OCI-LY7 (cell line): ENCODE measurements around the gene NTS. TPM values are rescaled to one million over a fixed set of nuclear protein-coding genes. Genes with fewer than 3 reads are reported as not detected.

Source experiments
- BruUV-seq: library from RNA; stranded (reverse); fragments of 400-500 nt; replicated peaks from 2 replicates; lab custom pipeline; 2021; lab: Mats Ljungman, UMichigan
- CTCF ChIA-PET: fragments of 300-600 bp; sonication (Branson Sonifier 250); formaldehyde crosslinking; loops from one replicate; lab custom pipeline; 2022; ENCODE audit warnings: antibody characterized with exemption; ENCODE audit not compliant: unreplicated experiment; lab: Charles Lee
- POLR2A ChIA-PET: fragments of 300-600 bp; sonication (Branson Sonifier 250); formaldehyde crosslinking; loops from one replicate; lab custom pipeline; 2022; ENCODE audit warnings: antibody characterized with exemption; lab: Charles Lee
- DNase-seq: peaks from one replicate; pipeline ENCODE4 v3.0.0-alpha.2; 2015; ENCODE audit warnings: low spot score
- H2AFZ ChIP-seq: fragments of 200-600 bp; sonication (generic), shearing (Covaris generic); 2 replicates; pipeline ENCODE4 v1.6.1; 2014; ENCODE audit warnings: mild to moderate bottlenecking, antibody characterized with exemption, low read length, moderate library complexity
- H3K27ac ChIP-seq: fragments of 200-600 bp; sonication (generic); 2 replicates; pipeline ENCODE4 v1.5.1; 2014; ENCODE audit warnings: mixed run types, low read depth, mild to moderate bottlenecking, moderate library complexity, low read length, inconsistent platforms; ENCODE audit not compliant: poor library complexity, severe bottlenecking
- H3K36me3 ChIP-seq: fragments of 200-600 bp; sonication (generic); 2 replicates; pipeline ENCODE4 v1.6.1; 2014; ENCODE audit warnings: mild to moderate bottlenecking, antibody characterized with exemption, low read length, moderate library complexity, mixed read lengths; ENCODE audit not compliant: insufficient read depth
- H3K4me1 ChIP-seq: fragments of 200-600 bp; sonication (generic); 2 replicates; pipeline ENCODE4 v1.5.1; 2014; ENCODE audit warnings: mild to moderate bottlenecking, low read length; ENCODE audit not compliant: insufficient read depth, poor library complexity, severe bottlenecking
- H3K4me2 ChIP-seq: fragments of 200-600 bp; sonication (generic); 2 replicates; pipeline ENCODE4 v1.6.1; 2014; ENCODE audit warnings: mild to moderate bottlenecking, low read length
- H3K4me3 ChIP-seq: fragments of 200-600 bp; sonication (generic); 2 replicates; pipeline ENCODE4 v1.5.1; 2014; ENCODE audit warnings: mild to moderate bottlenecking, low read depth, low read length; ENCODE audit not compliant: poor library complexity, severe bottlenecking
- H3K79me2 ChIP-seq: fragments of 200-600 bp; sonication (generic); 2 replicates; pipeline ENCODE4 v1.6.1; 2016; ENCODE audit warnings: low read depth, mild to moderate bottlenecking, low read length, moderate library complexity, mixed read lengths; ENCODE audit not compliant: insufficient read depth
- H3K9me2 ChIP-seq: fragments of 200-600 bp; sonication (generic); 2 replicates; pipeline ENCODE4 v1.6.1; 2016; ENCODE audit warnings: mild to moderate bottlenecking, low read length, mixed read lengths; ENCODE audit not compliant: insufficient read depth
- H3K9me3 ChIP-seq: fragments of 200-600 bp; sonication (generic); 2 replicates; pipeline ENCODE4 v1.6.1; 2014; ENCODE audit warnings: mild to moderate bottlenecking, mixed run types, low read length, mixed read lengths
- H4K20me1 ChIP-seq: fragments of 200-600 bp; sonication (generic); 2 replicates; pipeline ENCODE4 v1.6.1; 2014; ENCODE audit warnings: mild to moderate bottlenecking, antibody characterized with exemption, low read length, moderate library complexity, mixed read lengths; ENCODE audit not compliant: insufficient read depth
- EZH2phosphoT487 ChIP-seq: fragments of 200-600 bp; sonication (generic); IDR thresholded peaks from 2 replicates; pipeline ENCODE4 v1.6.1; 2018; ENCODE audit warnings: low read depth, borderline replicate concordance, mild to moderate bottlenecking, mixed run types, antibody characterized with exemption, low read length, moderate library complexity, mixed read lengths
- intact Hi-C: fragments of 100-400 bp; cut with micrococcal nuclease; formaldehyde crosslinking; loops from one replicate; pipeline ENCODE4 v1.10.0; 2022; ENCODE audit not compliant: unreplicated experiment
- total RNA-seq, 2 experiments: library from RNA; depleted of rRNA in 1 of 2; stranded (reverse); fragments of >200 nt in 1 of 2; shearing (Covaris generic) in 1 of 2; gene quantifications; 2 replicates each; pipeline ENCODE4 v1.2.3, GENCODE V29; 2014 to 2022
- TF ChIP-seq, protein P1 (sequence below): fragments of 200-600 bp; sonication (generic); conservative IDR thresholded peaks from 2 replicates; pipeline ENCODE4 v1.5.1; 2014; ENCODE audit warnings: mild to moderate bottlenecking, antibody characterized with exemption, low read length, moderate library complexity, mixed read lengths

NTS gene
- total RNA-seq, 2 experiments from 2014 or later, result not detected

DNA sequence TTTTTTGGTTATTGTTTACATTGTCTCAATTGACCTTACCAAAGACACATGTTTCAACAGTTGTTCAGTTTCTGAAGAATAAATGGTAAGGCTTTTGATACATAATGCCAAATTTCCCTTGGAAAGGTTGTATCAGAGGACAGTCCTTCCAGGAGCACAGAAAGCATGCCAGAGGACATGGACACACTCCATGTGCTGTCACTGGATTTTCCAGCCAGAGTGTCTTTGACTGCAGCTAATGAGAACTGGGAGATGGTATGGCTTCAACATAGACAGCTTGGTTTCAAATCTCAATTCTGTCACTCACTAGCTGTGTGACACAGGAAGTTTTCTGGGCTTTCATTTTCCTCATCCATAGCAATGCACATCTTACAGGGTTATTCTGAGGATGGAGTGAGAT lies 20.6 kb downstream of the NTS start:
- H3K4me2 ChIP-seq, result no peak overlapping the region
- no peak overlapping the region for H3K27ac ChIP-seq
- no peaks in the 10 kb centered on the region for H3K4me1 ChIP-seq
- CTCF ChIA-PET, result no interaction called here
- intact Hi-C loops, result no loop called here
- POLR2A ChIA-PET, result interaction anchor here (0.7 to 1.3 kb wide), 2 partner anchors 24 to 27 kb away, joined by 3 read pairs; no protein-coding TSS in a partner anchor
- no peaks in the 10 kb centered on the region for H3K79me2 ChIP-seq
- DNase-seq, result no peak
- no peaks in the 10 kb centered on the region for H3K36me3 ChIP-seq
- TF ChIP-seq, protein P1, sequence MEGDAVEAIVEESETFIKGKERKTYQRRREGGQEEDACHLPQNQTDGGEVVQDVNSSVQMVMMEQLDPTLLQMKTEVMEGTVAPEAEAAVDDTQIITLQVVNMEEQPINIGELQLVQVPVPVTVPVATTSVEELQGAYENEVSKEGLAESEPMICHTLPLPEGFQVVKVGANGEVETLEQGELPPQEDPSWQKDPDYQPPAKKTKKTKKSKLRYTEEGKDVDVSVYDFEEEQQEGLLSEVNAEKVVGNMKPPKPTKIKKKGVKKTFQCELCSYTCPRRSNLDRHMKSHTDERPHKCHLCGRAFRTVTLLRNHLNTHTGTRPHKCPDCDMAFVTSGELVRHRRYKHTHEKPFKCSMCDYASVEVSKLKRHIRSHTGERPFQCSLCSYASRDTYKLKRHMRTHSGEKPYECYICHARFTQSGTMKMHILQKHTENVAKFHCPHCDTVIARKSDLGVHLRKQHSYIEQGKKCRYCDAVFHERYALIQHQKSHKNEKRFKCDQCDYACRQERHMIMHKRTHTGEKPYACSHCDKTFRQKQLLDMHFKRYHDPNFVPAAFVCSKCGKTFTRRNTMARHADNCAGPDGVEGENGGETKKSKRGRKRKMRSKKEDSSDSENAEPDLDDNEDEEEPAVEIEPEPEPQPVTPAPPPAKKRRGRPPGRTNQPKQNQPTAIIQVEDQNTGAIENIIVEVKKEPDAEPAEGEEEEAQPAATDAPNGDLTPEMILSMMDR, result no peak
- TF ChIP-seq EZH2phosphoT487, result no peak
- H3K9me3 ChIP-seq, result no peaks in the 10 kb centered on the region
- H3K4me3 ChIP-seq, result no peak overlapping the region
- BruUV-seq, result no TSS peak
- H3K9me2 ChIP-seq, result no peaks in the 10 kb centered on the region
- H4K20me1 ChIP-seq, result no peaks in the 10 kb centered on the region
- no peak overlapping the region for H2AFZ ChIP-seq

DNA sequence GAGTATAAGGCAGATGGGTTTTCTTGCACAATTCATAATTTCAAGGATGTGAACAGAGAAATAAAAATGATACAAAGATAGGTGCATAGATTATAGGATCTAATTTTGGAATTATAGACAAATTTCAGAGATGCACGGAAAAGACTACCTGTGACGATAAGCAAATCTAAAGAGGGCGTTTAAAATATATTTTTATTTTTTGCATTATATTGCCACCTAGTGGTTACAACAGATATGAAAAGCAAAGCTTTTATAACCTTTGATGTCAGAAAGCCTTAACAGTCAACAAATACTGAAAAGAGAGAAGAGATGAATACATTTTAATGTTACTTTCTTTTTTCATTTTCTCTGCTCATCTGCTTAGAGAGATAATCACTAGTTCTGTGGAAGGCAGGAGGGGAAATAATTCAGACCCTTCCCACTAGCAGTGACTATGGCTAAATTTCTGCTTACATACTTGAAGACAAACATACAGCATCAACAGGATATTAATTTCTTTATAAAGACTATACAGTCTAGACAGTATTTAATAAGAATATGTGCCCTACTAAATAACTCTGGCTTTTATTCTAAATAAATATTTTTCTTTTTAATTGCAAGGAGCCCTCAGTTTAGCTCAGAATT lies 46.3 kb downstream of the NTS start:
- Histone ChIP-seq H3K79me2 (no peaks in the 10 kb centered on the region), H3K9me3 (no peaks in the 10 kb centered on the region), H3K4me2 (no peak overlapping the region), H4K20me1 (no peaks in the 10 kb centered on the region), H2AFZ (no peak overlapping the region), H3K36me3 (no peaks in the 10 kb centered on the region), H3K9me2 (no peaks in the 10 kb centered on the region), H3K27ac (no peak overlapping the region), H3K4me3 (no peak overlapping the region), H3K4me1 (no peaks in the 10 kb centered on the region)
- TF ChIP-seq EZH2phosphoT487, result no peak
- TF ChIP-seq, protein P1, result peak; percentile 85
- DNase-seq, result peak; percentile 49
- intact Hi-C loops, result loop anchor here (5.0 kb wide), 2 partner anchors 343 to 1927 kb away; no protein-coding TSS in a partner anchor
- ChIA-PET POLR2A (interaction anchor here (0.5 to 0.9 kb wide), 2 partner anchors 17 to 495 kb away, joined by 3 to 4 read pairs; no protein-coding TSS in a partner anchor), CTCF (no interaction called here)
- no TSS peak for BruUV-seq

DNA sequence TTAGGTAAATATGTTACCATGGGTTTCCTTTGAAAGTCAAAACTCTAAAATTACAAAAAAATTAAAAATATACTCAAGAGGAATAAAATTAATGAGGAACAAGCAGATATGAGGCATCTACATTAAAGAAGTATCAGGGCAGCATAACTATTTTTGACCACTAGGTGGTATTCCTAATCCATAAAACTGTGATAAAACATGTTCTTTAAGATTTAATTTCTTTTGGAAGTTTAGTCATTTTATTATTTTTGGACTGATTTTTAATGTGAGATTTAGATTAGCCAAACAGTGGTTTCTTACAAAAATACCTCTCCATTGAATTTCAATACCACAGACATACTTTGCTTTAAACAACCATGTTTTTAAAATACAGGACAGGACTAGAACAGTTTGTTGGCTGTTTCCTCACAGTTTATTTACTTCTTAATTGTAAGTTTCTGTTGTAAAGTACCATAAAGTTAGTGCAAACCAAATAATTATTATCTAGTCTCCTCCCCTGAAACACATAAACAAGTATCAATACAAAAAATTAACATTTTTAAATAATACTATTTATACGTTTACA lies 49.8 kb downstream of the NTS start:
- H3K79me2 ChIP-seq, result no peaks in the 10 kb centered on the region
- H3K4me1 ChIP-seq, result no peaks in the 10 kb centered on the region
- H3K36me3 ChIP-seq, result no peaks in the 10 kb centered on the region
- no peaks in the 10 kb centered on the region for H3K9me2 ChIP-seq
- H4K20me1 ChIP-seq, result no peaks in the 10 kb centered on the region
- H3K27ac ChIP-seq, result no peak overlapping the region
- POLR2A ChIA-PET, result no interaction called here
- no TSS peak for BruUV-seq
- H2AFZ ChIP-seq, result no peak overlapping the region
- DNase-seq, result peak; percentile 1
- H3K9me3 ChIP-seq, result no peaks in the 10 kb centered on the region
- intact Hi-C loops, result loop anchor here (5.0 kb wide), 2 partner anchors 347 to 1923 kb away; no protein-coding TSS in a partner anchor
- no peak overlapping the region for H3K4me2 ChIP-seq
- no peak for TF ChIP-seq EZH2phosphoT487
- TF ChIP-seq, protein P1, result peak; percentile 85
- H3K4me3 ChIP-seq, result no peak overlapping the region
- CTCF ChIA-PET, result no interaction called here
